Measurements from ENCODE around the gene RAB11FIP4.

RAB11FIP4 gene

DNA sequence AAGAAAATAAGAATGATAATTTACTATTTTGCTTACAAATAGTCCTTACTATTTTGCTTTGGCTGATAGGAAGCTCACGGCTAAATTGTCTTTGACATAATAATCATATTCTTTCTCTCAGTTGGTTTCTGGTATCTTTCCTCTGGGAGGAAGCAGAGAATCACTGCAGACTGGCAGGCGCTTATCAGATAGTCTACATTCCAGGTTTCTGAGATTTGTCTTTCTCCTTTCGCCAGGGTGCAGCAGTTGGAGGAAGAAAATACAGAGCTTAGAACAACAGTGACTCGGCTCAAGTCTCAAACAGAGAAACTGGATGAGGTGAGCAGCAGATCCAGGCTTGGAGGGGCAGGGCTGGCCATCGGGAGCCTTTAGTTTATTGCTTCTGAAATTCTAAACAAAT is 136.1 kb downstream of the RAB11FIP4 start:
- H3K4me3 ChIP-seq, result no peak overlapping the region
- no peak for TF ChIP-seq CTCF (IDR thresholded peaks at IDR 0.05)
- no peak for DNase-seq (ENCODE audit: low spot score)
- H3K27ac ChIP-seq, result no peak overlapping the region

- H3K27ac ChIP-seq, result no peak overlapping the region
- no peak for TF ChIP-seq CTCF (IDR thresholded peaks at IDR 0.05)
Measured at GRCh38 chr17:31528291-31528874, 136.9 kb downstream of the RAB11FIP4 start.

DNA sequence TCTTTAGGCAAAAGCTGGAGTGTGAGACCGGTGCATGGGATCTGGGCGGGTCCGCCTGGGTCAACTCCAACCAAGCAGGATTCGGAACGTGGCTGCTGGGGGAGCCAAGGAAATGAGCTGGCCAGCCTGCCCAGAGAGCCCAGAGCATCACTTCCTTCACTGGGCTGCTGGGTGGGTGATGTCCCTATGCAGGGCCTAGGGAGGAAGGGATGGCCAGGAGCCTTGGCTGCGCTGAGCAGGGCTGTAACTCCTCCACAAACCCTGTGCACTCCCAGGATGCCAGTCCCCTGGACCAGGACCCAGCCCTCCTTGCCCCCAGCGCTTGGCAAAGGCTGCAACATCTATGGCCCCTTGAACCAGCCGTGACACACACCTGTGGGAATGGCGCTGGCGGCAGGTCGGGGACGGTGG is 138.4 kb downstream of the RAB11FIP4 start:
- DNase-seq (ENCODE audit: low spot score), result no peak
- no peak for TF ChIP-seq CTCF (IDR thresholded peaks at IDR 0.05)
- H3K4me3 ChIP-seq, result no peak overlapping the region
- H3K27ac ChIP-seq, result no peak overlapping the region

More at GRCh38 chr17:31528291-31528874, 136.9 kb downstream of the RAB11FIP4 start:
- no peak for DNase-seq (ENCODE audit: low spot score)
- H3K4me3 ChIP-seq, result no peak overlapping the region

GRCh38 chr17:31530391-31530985 is 139.0 kb downstream of the RAB11FIP4 start:
- H3K27ac ChIP-seq, result no peak overlapping the region
- H3K4me3 ChIP-seq, result no peak overlapping the region
- DNase-seq (ENCODE audit: low spot score), result no peak
- no peak for TF ChIP-seq CTCF (IDR thresholded peaks at IDR 0.05)

DNA sequence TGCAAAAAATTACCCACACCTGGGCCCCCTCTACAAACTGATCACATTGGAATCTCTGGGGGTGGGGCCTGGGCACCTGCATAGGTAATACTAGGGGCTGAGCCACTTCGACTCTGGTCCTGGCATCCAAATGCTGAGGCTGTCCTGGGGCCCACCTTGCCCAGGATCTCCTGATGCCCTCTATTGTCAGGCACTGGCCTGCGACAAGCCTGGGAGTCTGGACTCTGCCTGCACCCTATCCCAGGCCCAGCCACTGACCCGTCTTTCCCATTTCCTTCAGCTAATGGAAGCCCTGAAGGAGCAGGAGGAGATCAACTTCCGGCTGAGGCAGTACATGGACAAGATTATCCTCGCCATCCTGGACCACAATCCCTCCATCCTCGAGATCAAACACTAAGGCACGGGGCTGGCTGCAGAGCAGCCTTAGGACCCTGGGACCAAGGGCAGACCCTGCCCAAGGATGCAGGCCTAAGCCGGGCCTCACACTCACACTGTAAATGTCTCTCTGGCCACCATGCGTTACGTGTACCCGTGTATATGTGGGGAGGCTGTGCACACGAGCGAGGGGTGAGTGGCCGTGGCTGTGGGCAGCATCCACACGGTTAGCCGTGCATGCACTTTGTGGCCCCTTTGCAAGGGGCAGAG is 140.0 kb downstream of the RAB11FIP4 start:
- no peak for TF ChIP-seq CTCF (IDR thresholded peaks at IDR 0.05)
- Histone ChIP-seq H3K27ac (no peak overlapping the region), H3K4me3 (no peak overlapping the region)
- no peak for DNase-seq (ENCODE audit: low spot score)

DNA sequence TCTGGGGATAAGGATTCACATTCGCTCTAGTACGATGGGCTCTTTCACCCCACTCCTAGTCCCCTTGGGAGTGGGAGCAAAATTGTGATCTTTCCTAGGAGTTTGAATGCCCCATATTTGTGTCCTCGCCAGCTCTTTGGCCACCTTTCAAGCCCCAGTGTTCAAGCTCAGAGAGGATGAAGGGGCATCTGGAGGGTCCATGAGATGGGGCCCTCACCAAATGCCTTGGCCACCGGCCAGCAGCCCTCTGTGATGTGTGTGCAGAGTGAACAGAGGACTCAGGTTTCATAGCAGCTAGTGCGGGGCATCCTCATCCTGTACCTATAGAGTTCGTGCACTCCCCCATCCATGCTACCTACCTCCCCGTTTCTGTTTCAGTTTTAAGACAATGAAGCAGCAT is 140.6 kb downstream of the RAB11FIP4 start:
- no peak overlapping the region for H3K4me3 ChIP-seq
- no peak for DNase-seq (ENCODE audit: low spot score)
- H3K27ac ChIP-seq, result no peak overlapping the region
- no peak for TF ChIP-seq CTCF (IDR thresholded peaks at IDR 0.05)

DNA sequence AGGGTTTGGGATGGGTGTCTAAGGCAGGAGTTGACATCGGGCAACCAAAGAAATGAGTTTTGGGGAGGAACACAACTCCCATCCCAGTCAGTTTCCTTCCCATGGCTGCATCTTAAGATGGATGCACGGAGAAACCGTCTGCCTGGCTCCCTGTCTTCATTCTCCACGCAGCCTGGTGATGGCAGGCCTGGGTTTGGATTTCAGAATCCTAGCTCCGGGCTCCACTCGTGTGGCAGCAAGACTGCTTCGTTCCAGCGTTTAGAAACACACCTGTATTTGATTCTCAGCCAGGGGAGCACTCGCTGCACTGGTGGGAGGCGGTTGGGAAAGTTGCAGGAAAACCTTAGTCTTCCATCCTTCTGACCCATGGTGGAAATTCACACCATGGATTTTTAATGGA is 141.1 kb downstream of the RAB11FIP4 start:
- Histone ChIP-seq H3K27ac (no peak overlapping the region), H3K4me3 (no peak overlapping the region)
- no peak for DNase-seq (ENCODE audit: low spot score)
- no peak for TF ChIP-seq CTCF (IDR thresholded peaks at IDR 0.05)

Data from coronary artery (tissue), 2 donors.